GM12878 (cell line): ENCODE results near the gene B3GNT2.

Source experiments
- CREM ChIP-seq: IDR thresholded peaks from 2 replicates; pipeline ENCODE4 v1.6.1; 2014; ENCODE audit warnings: antibody characterized with exemption, low read depth
- EP300 ChIP-seq, 2 experiments: fragments of 150-350 bp in 1 of 2; IDR thresholded peaks; 2 replicates each; pipeline ENCODE4 v1.6.1; 2011 to 2012; ENCODE audit warnings: low read depth in 2 of 2, low read length in 2 of 2, borderline replicate concordance in 1 of 2, improper control_type of control experiment in 1 of 2, inconsistent platforms in 1 of 2; ENCODE audit not compliant: control insufficient read depth in 1 of 2
- MEF2A ChIP-seq: IDR thresholded peaks from 2 replicates; pipeline ENCODE4 v1.6.1; 2011; ENCODE audit warnings: low read depth, mild to moderate bottlenecking, low read length, moderate library complexity; ENCODE audit not compliant: insufficient read depth
- MYC ChIP-seq: IDR thresholded peaks from 2 replicates; pipeline ENCODE4 v1.6.1; 2011; ENCODE audit warnings: mild to moderate bottlenecking, low read length, moderate library complexity, inconsistent platforms; ENCODE audit not compliant: insufficient read depth, insufficient replicate concordance, insufficient read length, severe bottlenecking
- NFYA ChIP-seq: IDR thresholded peaks from 2 replicates; pipeline ENCODE4 v1.6.1; 2011; ENCODE audit warnings: low read depth, mild to moderate bottlenecking, low read length, improper control_type of control experiment, borderline replicate concordance
- POLR2A ChIP-seq: IDR thresholded peaks from 2 replicates; pipeline ENCODE4 v1.6.1; 2011; ENCODE audit warnings: low read depth, mild to moderate bottlenecking, low read length
- SMARCA5 ChIP-seq: fragments of 450-650 bp; IDR thresholded peaks from 2 replicates; pipeline ENCODE4 v1.6.1; 2017; ENCODE audit warnings: mild to moderate bottlenecking
- SP1 ChIP-seq: IDR thresholded peaks from one replicate; pipeline ENCODE4 v1.6.1; 2011; ENCODE audit warnings: low read depth, low read length
- ZNF207 ChIP-seq: fragments of 450-650 bp; IDR thresholded peaks from 2 replicates; pipeline ENCODE4 v1.6.1; 2014; ENCODE audit warnings: antibody characterized with exemption, mild to moderate bottlenecking, borderline replicate concordance
- TF ChIP-seq, protein P1 (sequence below), 3 experiments: IDR thresholded peaks in 2 of 3; conservative IDR thresholded peaks in 1 of 3; 2 replicates each; pipeline ENCODE4 v1.5.1; 2011; ENCODE audit warnings: low read depth in 3 of 3, low read length in 3 of 3, mild to moderate bottlenecking in 3 of 3, control low read depth in 2 of 3, moderate library complexity in 2 of 3, inconsistent platforms in 1 of 3, mixed read lengths in 1 of 3; ENCODE audit not compliant: control insufficient read depth in 2 of 3, insufficient read depth in 1 of 3; ENCODE audit errors: extremely low read depth in 1 of 3
- TF ChIP-seq, protein P2 (sequence below): IDR thresholded peaks from 2 replicates; pipeline ENCODE4 v1.6.1; 2012; ENCODE audit warnings: low read depth, low read length, improper control_type of control experiment
- TF ChIP-seq, protein P3 (sequence below): IDR thresholded peaks from 2 replicates; pipeline ENCODE4 v1.6.1; 2012; ENCODE audit warnings: low read depth, low read length, improper control_type of control experiment

DNA sequence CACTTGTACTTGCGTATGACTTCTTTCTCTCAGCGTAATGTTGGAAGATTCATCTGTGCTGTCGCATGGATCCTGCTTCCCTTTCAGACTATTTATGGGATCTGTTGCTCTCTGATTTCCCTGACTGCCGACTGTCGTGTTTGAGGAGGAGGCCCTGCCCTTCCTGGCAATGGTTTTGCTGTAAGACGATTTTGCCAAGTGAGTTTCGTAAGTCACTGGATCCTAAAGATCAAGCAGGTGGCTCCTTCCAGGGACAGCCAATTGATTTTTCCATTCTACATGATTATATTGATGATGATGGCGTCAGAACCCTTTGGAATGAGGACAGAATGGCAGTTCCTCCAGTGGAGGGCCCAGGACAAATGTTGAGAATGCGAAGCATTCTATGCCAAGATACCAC, 8.7 kb upstream of the B3GNT2 start:
- no peak for TF ChIP-seq CREM
- TF ChIP-seq POLR2A = no peak
- TF ChIP-seq, protein P1, sequence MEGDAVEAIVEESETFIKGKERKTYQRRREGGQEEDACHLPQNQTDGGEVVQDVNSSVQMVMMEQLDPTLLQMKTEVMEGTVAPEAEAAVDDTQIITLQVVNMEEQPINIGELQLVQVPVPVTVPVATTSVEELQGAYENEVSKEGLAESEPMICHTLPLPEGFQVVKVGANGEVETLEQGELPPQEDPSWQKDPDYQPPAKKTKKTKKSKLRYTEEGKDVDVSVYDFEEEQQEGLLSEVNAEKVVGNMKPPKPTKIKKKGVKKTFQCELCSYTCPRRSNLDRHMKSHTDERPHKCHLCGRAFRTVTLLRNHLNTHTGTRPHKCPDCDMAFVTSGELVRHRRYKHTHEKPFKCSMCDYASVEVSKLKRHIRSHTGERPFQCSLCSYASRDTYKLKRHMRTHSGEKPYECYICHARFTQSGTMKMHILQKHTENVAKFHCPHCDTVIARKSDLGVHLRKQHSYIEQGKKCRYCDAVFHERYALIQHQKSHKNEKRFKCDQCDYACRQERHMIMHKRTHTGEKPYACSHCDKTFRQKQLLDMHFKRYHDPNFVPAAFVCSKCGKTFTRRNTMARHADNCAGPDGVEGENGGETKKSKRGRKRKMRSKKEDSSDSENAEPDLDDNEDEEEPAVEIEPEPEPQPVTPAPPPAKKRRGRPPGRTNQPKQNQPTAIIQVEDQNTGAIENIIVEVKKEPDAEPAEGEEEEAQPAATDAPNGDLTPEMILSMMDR (IDR thresholded peaks at IDR 0.05 in 2 of 3, conservative IDR thresholded peaks at IDR 0.05 in 1 of 3; ENCODE audit: control insufficient read depth in 2 of 3, extremely low read depth in 1 of 3, insufficient read depth in 1 of 3, low read depth in 3 of 3, low read length in 3 of 3) = no peak
- TF ChIP-seq MYC = no peak
- TF ChIP-seq EP300 (IDR thresholded peaks at IDR 0.05; ENCODE audit: borderline replicate concordance in 1 of 2, control insufficient read depth in 1 of 2, low read depth in 2 of 2, low read length in 2 of 2) = no peak
- TF ChIP-seq, protein P2, sequence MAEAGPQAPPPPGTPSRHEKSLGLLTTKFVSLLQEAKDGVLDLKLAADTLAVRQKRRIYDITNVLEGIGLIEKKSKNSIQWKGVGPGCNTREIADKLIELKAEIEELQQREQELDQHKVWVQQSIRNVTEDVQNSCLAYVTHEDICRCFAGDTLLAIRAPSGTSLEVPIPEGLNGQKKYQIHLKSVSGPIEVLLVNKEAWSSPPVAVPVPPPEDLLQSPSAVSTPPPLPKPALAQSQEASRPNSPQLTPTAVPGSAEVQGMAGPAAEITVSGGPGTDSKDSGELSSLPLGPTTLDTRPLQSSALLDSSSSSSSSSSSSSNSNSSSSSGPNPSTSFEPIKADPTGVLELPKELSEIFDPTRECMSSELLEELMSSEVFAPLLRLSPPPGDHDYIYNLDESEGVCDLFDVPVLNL = no peak
- no peak for TF ChIP-seq MEF2A
- TF ChIP-seq SP1 = no peak
- no peak for TF ChIP-seq SMARCA5
- TF ChIP-seq ZNF207 = no peak
- TF ChIP-seq, protein P3, sequence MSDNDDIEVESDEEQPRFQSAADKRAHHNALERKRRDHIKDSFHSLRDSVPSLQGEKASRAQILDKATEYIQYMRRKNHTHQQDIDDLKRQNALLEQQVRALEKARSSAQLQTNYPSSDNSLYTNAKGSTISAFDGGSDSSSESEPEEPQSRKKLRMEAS = no peak
- TF ChIP-seq NFYA = no peak
